ACHN (cell line): ENCODE results near the gene EIF5A2.
"Not testable (repeated sequence)": the region's sequence is repeated elsewhere in the genome, so short reads cannot be mapped to it uniquely, and the experiment has no call there.

Experiments
- DNase-seq: peaks from one replicate; pipeline ENCODE4 v3.0.0-alpha.2; 2015
- in situ Hi-C: cut with HindIII; loops from 2 replicates; pipeline ENCODE4 v1.10.0; 2017; ENCODE audit warnings: low sequenced_read_pairs, low pct_ligation_motif_present, low pct_unique_long_range_greater_than_20kb

The EIF5A2 gene

GRCh38 chr3:170903123-170903522, 5.3 kb downstream of the EIF5A2 start:
- in situ Hi-C loops, result no loop called here
- no peak for DNase-seq

GRCh38 chr3:170899455-170899854, 9.0 kb downstream of the EIF5A2 start:
- in situ Hi-C loops, result no loop called here
- no peak for DNase-seq

DNA sequence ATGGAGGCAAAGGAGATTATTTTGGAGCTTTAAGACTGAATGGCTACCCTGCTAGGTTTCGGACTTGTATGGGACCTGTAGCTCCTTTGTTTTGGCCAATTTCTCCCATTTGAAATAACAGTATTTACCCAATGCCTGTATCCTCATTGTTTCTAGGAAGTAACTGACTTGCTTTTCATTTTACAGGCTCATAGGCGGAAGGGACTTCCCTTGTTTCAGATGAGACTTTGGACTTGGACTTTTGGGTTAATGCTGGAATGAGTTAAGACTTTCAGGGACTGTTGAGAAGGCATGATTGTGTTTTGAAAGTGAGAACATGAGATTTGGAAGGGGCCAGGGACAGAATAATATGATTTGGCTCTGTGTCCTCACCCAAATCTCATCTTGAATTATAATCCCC, 10.5 kb downstream of the EIF5A2 start:
- in situ Hi-C loops, result no loop called here
- no peak for DNase-seq

GRCh38 chr3:170897199-170897598, 11.2 kb downstream of the EIF5A2 start:
- in situ Hi-C loops, DNase-seq: not testable (repeated sequence)

- DNase-seq, result no peak
- in situ Hi-C loops, result no loop called here
Observed at GRCh38 chr3:170896781-170897180, 11.7 kb downstream of the EIF5A2 start.

DNA sequence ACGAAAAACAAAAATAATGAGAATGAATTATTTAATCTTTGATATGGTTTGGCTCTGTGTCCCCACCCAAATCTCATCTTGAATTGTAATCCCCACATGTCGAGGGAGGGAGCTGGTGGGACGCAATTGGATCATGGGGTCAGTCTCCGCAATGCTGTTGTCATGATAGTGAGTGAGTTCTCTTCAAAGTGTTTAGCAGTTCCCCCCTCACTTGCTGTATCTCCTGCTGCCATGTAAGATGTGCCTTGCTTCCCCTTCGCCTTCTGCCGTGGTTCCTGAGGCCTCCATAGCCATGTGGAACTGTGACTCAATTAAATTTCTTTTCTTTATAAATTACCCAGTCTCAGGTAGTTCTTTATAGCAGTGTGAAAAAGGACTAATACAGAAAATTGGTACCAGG, 12.1 kb downstream of the EIF5A2 start:
- DNase-seq, in situ Hi-C loops: not testable (repeated sequence)

DNA sequence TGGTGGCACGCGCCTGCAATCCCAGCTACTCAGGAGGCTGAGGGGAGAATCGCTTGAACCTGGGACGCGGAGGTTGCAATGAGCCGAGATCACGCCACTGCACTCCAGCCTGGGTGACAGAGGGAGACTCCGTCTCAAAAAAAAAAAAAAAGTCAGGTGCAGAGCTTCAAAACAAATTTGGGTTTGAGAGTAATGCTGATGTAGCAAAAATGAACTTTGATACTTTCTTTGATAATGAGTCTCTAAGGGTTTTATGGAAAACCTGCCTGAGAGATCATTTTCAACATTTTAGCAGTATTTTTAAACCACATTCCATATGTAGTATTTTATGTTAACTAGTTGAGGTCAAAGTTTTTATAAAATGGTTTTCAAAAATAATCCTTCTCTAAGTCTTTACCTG, 14.5 kb downstream of the EIF5A2 start:
- in situ Hi-C loops, result no loop called here
- DNase-seq, result no peak

- DNase-seq, result no peak
- in situ Hi-C loops, result no loop called here
Observed at GRCh38 chr3:170889630-170890029, 18.8 kb downstream of the EIF5A2 start.

- in situ Hi-C loops, result no loop called here
- DNase-seq, result no peak
Observed at GRCh38 chr3:170889132-170889531, 19.3 kb downstream of the EIF5A2 start.

GRCh38 chr3:170884109-170884930, 24.1 kb downstream of the EIF5A2 start:
- DNase-seq, in situ Hi-C loops: not testable (repeated sequence)

GRCh38 chr3:170878688-170879087, 29.7 kb downstream of the EIF5A2 start:
- in situ Hi-C loops, result not testable (repeated sequence)

GRCh38 chr3:170877311-170877710, 31.1 kb downstream of the EIF5A2 start:
- DNase-seq, in situ Hi-C loops: not testable (repeated sequence)

More at GRCh38 chr3:170878688-170879087, 29.7 kb downstream of the EIF5A2 start:
- DNase-seq, result not testable (repeated sequence)

DNA sequence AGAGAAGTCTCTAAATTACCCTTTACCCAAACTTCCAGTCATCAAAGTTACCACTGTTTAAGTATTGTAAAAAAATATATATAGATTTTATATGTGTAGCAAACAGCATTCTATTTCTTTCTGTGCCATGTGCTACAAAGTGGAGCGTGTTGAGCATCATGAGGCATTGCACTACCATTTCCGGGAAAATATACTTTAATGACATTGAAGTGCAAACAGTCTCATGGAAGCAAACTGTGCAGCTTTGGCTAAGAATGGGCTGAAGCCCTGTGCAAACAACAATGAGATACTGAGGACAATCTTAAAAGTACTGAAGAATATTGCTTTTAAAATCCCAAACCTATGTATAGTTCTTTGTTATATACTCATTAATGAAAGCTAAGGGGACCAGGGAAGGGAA, 31.9 kb downstream of the EIF5A2 start:
- in situ Hi-C loops, result no loop called here
- no peak for DNase-seq

DNA sequence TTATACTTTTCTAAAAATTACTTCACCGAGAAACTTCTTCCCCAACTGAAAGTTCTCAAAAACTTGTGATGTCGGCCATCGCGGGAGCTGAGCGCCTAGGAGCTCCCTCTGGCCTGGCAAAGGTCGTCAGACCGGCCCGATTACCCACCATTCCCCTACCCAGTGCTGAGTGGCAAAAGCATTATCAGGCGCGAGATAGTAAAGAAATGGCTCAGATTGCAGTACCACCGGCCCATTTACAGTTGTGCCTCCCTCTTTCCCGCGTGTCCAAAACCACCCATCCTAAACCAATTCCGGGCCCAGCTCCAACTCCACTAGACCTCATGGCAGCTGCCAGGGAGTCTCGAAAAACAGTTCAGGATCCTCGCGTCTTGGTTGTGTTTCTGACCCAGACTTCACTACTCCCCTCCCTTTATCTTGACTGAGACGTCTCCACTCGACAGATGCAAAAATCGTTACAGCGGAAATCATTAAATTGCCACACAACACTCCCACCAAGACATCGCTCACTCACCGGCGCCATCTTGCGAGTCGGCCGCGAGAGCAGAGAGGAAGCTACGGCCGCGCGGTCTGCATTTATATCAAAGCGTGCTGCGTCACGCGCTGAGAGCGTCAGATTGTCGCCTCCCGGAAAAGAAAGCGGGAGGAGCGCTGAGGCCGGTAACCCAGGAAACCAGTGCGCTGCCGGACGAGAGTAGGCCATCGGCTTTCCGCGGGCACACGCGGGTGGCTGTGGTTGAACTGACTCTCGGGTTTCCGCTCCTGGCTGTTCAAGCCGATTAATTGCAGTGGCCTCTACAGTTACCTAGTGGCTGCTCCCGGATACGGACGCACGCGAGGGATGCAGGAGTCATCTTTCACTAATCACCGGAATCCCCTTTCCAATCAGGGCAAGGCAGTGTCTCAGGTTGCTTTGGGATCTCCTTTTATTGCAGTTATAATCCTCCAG, 38.5 kb downstream of the EIF5A2 start, which contains the start of gene RPL22L1:
RPL22L1 (minus strand) TSS at position 551 of the 949 bp plus-strand sequence; CDS start at position 523, 28 bp downstream.
- peak; percentile 94 for DNase-seq
- in situ Hi-C loops, result no loop called here

GRCh38 chr3:170869239-170869590, 39.2 kb downstream of the EIF5A2 start:
- no peak for DNase-seq
- in situ Hi-C loops, result no loop called here

GRCh38 chr3:170868577-170869238, 39.7 kb downstream of the EIF5A2 start:
- in situ Hi-C loops, result no loop called here
- no peak for DNase-seq

- DNase-seq, result no peak
- in situ Hi-C loops, result no loop called here
Observed at GRCh38 chr3:170867143-170867937, 41.1 kb downstream of the EIF5A2 start.

GRCh38 chr3:170866499-170866898, 41.9 kb downstream of the EIF5A2 start:
- no peak for DNase-seq
- in situ Hi-C loops, result no loop called here
